Stimulated activated naive B cell treated with anti-CD40 and anti-IgM and Interleukin-4, amounts not matched to agents 10 μg/mL and 1 μg/mL and 100 μg/mL, for 72 hours (primary cell): ENCODE results near the gene BRK1.
A peak's percentile ranks its signal among the peaks of the same experiment; 100 is the strongest.
"Not testable (repeated sequence)": the region's sequence is repeated elsewhere in the genome, so short reads cannot be mapped to it uniquely, and the experiment has no call there.

Experiments used
- ATAC-seq, 2 donors: fragments of 150-1000 bp; cut with Tn5 transposase; replicated peaks; 2 replicates each; pipeline ENCODE4 v1.10.0; 2021; ENCODE audit warnings: moderate library complexity in 1 of 2
- DNase-seq: peaks from one replicate; pipeline ENCODE4 v3.0.0; 2021
- H3K27ac Mint-ChIP-seq: one replicate; pipeline ENCODE4 v1.8.0; 2022; ENCODE audit warnings: mild to moderate bottlenecking, mixed read lengths
- H3K27me3 Mint-ChIP-seq, 2 donors: one replicate each; pipeline ENCODE4 v1.8.0; 2022; ENCODE audit warnings: mixed read lengths in 2 of 2
- H3K36me3 Mint-ChIP-seq, 2 donors: one replicate each; pipeline ENCODE4 v1.8.0; 2022; ENCODE audit warnings: mixed read lengths in 2 of 2, mild to moderate bottlenecking in 1 of 2
- H3K4me1 Mint-ChIP-seq, 2 donors: one replicate each; pipeline ENCODE4 v1.8.0; 2022; ENCODE audit warnings: mixed read lengths in 2 of 2, mild to moderate bottlenecking in 1 of 2
- H3K4me3 Mint-ChIP-seq, 2 donors: one replicate each; pipeline ENCODE4 v1.8.0; 2022; ENCODE audit warnings: mild to moderate bottlenecking in 2 of 2, mixed read lengths in 2 of 2, moderate library complexity in 1 of 2
- H3K9me3 Mint-ChIP-seq, 2 donors: one replicate each; pipeline ENCODE4 v1.8.0; 2022; ENCODE audit warnings: mixed read lengths in 2 of 2, mild to moderate bottlenecking in 1 of 2

BRK1 gene

GRCh38 chr3:10176150-10176549, 60.7 kb downstream of the BRK1 start:
- not testable (repeated sequence) for ATAC-seq, H3K27me3 Mint-ChIP-seq, H3K4me3 Mint-ChIP-seq, DNase-seq, H3K9me3 Mint-ChIP-seq
- Mint-ChIP-seq H3K27ac (peak overlapping the region; percentile 25), H3K36me3 (peaks cover 15 to 18% of the 10 kb centered on the region in 2 donors), H3K4me1 (peaks cover 27 to 40% of the 10 kb centered on the region in 2 donors)
